Esophagus (tissue), 2 donors: Measurements from ENCODE around the gene CDKAL1. TPM values are rescaled to one million over a fixed set of nuclear protein-coding genes. Genes with fewer than 3 reads are reported as not detected.

ENCODE experiments used
- H3K27ac ChIP-seq, 2 donors: one replicate each; pipeline ENCODE4 v1.5.1; 2013; ENCODE audit warnings: low read depth in 2 of 2, mild to moderate bottlenecking in 2 of 2, inconsistent platforms in 1 of 2, low read length in 1 of 2, moderate library complexity in 1 of 2
- H3K27me3 ChIP-seq, 2 donors: one replicate each; pipeline ENCODE4 v1.6.1; 2013; ENCODE audit warnings: low read length in 2 of 2, control low read depth in 1 of 2, mild to moderate bottlenecking in 1 of 2; ENCODE audit not compliant: insufficient read depth in 2 of 2, control insufficient read depth in 1 of 2
- H3K36me3 ChIP-seq, 2 donors: one replicate each; pipeline ENCODE4 v1.6.1; 2013; ENCODE audit warnings: low read length in 1 of 2; ENCODE audit not compliant: control insufficient read depth in 2 of 2, insufficient read depth in 2 of 2
- H3K4me1 ChIP-seq, 2 donors: one replicate each; pipeline ENCODE4 v1.6.1; 2013; ENCODE audit warnings: low read length in 1 of 2; ENCODE audit not compliant: control insufficient read depth in 2 of 2, insufficient read depth in 2 of 2
- H3K4me3 ChIP-seq, 2 donors: one replicate each; pipeline ENCODE4 v1.5.1; 2013; ENCODE audit warnings: low read length in 2 of 2, mild to moderate bottlenecking in 2 of 2, low read depth in 1 of 2, moderate library complexity in 1 of 2
- H3K9me3 ChIP-seq, 2 donors: one replicate each; pipeline ENCODE4 v1.6.1; 2013; ENCODE audit warnings: mild to moderate bottlenecking in 2 of 2, low read depth in 1 of 2, low read length in 1 of 2, moderate library complexity in 1 of 2; ENCODE audit not compliant: control insufficient read depth in 2 of 2, insufficient read depth in 1 of 2
- WGBS, 2 donors: extraction: QIAGEN DNeasy Blood & Tissue Kit; methylation state at CpG; one replicate each; pipeline ENCODE4 v1.1.7; 2013; 5-methylcytosine and 5-hydroxymethylcytosine counted together
- polyA plus RNA-seq, 2 donors: library from polyadenylated mRNA; stranded (reverse); fragments of 200-250 nt; gene quantifications; one replicate each; pipeline ENCODE4 v1.2.3, GENCODE V29; 2013
- donor health status: healthy with polysubstance abuse.
- donor health status: Bipolar disorder and iron deficiency.

CDKAL1 gene
- polyA plus RNA-seq, 2 donors: 3.5 TPM

- WGBS, 2 donors: 64 to 66% methylated on average over 1 of the region's 1 CpG
- no peak overlapping the region for H3K4me3 ChIP-seq
- H3K36me3 ChIP-seq: no peaks in the 10 kb centered on the region
- no peaks in the 10 kb centered on the region for H3K4me1 ChIP-seq
- no peaks in the 10 kb centered on the region for H3K9me3 ChIP-seq
- no peak overlapping the region for H3K27ac ChIP-seq
- no peaks in the 10 kb centered on the region for H3K27me3 ChIP-seq
These were observed 140.4 kb downstream of the CDKAL1 start for GRCh38 chr6:20674664-20675063.

- 94 to 95% methylated on average over 2 of the region's 2 CpGs for WGBS, 2 donors
- H3K4me3 ChIP-seq: no peak overlapping the region
- H3K36me3 ChIP-seq: no peaks in the 10 kb centered on the region
- no peaks in the 10 kb centered on the region for H3K4me1 ChIP-seq
- no peaks in the 10 kb centered on the region for H3K9me3 ChIP-seq
- H3K27me3 ChIP-seq: no peaks in the 10 kb centered on the region
- H3K27ac ChIP-seq: no peak overlapping the region
These were observed 144.6 kb downstream of the CDKAL1 start for GRCh38 chr6:20678831-20679352.

GRCh38 chr6:20680697-20681165 is 146.5 kb downstream of the CDKAL1 start:
- Histone ChIP-seq H3K4me3 (no peak overlapping the region), H3K4me1 (no peaks in the 10 kb centered on the region), H3K36me3 (no peaks in the 10 kb centered on the region), H3K27me3 (no peaks in the 10 kb centered on the region), H3K27ac (no peak overlapping the region), H3K9me3 (no peaks in the 10 kb centered on the region)
- 53 to 63% methylated on average over 4 of the region's 4 CpGs for WGBS, 2 donors

- no peaks in the 10 kb centered on the region for H3K9me3 ChIP-seq
- H3K4me3 ChIP-seq: no peak overlapping the region
- no peaks in the 10 kb centered on the region for H3K4me1 ChIP-seq
- H3K36me3 ChIP-seq: no peaks in the 10 kb centered on the region
- no peak overlapping the region for H3K27ac ChIP-seq
- no peaks in the 10 kb centered on the region for H3K27me3 ChIP-seq
These were observed 147.0 kb downstream of the CDKAL1 start for GRCh38 chr6:20681243-20681684.

- Histone ChIP-seq H3K4me1 (no peaks in the 10 kb centered on the region), H3K9me3 (no peaks in the 10 kb centered on the region), H3K36me3 (no peaks in the 10 kb centered on the region), H3K27me3 (no peaks in the 10 kb centered on the region), H3K4me3 (no peak overlapping the region), H3K27ac (no peak overlapping the region)
- WGBS, 2 donors: 93 to 97% methylated on average over 3 of the region's 3 CpGs
These were observed 150.2 kb downstream of the CDKAL1 start for GRCh38 chr6:20684474-20684873.

GRCh38 chr6:20686142-20686541 is 151.9 kb downstream of the CDKAL1 start:
- Histone ChIP-seq H3K4me3 (no peak overlapping the region), H3K27me3 (no peaks in the 10 kb centered on the region), H3K9me3 (no peaks in the 10 kb centered on the region), H3K4me1 (no peaks in the 10 kb centered on the region), H3K36me3 (no peaks in the 10 kb centered on the region), H3K27ac (no peak overlapping the region)
- 93 to 97% methylated on average over 6 of the region's 6 CpGs for WGBS, 2 donors

- no peaks in the 10 kb centered on the region for H3K9me3 ChIP-seq
- 93 to 98% methylated on average over 2 of the region's 2 CpGs for WGBS, 2 donors
- no peaks in the 10 kb centered on the region for H3K4me1 ChIP-seq
- H3K27ac ChIP-seq: no peak overlapping the region
- no peaks in the 10 kb centered on the region for H3K36me3 ChIP-seq
- no peaks in the 10 kb centered on the region for H3K27me3 ChIP-seq
- H3K4me3 ChIP-seq: no peak overlapping the region
These were observed 153.2 kb downstream of the CDKAL1 start for GRCh38 chr6:20687494-20687893.

- Histone ChIP-seq H3K27me3 (no peaks in the 10 kb centered on the region), H3K9me3 (no peaks in the 10 kb centered on the region), H3K27ac (no peak overlapping the region), H3K4me3 (no peak overlapping the region), H3K4me1 (no peaks in the 10 kb centered on the region), H3K36me3 (no peaks in the 10 kb centered on the region)
- 70 to 74% methylated on average over 4 of the region's 4 CpGs for WGBS, 2 donors
These were observed 154.6 kb downstream of the CDKAL1 start for GRCh38 chr6:20688710-20689500.

GRCh38 chr6:20691185-20691584 is 156.9 kb downstream of the CDKAL1 start:
- Histone ChIP-seq H3K36me3 (no peaks in the 10 kb centered on the region), H3K27me3 (no peaks in the 10 kb centered on the region), H3K4me1 (no peaks in the 10 kb centered on the region), H3K4me3 (no peak overlapping the region), H3K9me3 (no peaks in the 10 kb centered on the region), H3K27ac (no peak overlapping the region)
- 94 to 96% methylated on average over 5 of the region's 5 CpGs for WGBS, 2 donors

GRCh38 chr6:20692023-20692422 is 157.8 kb downstream of the CDKAL1 start:
- no peaks in the 10 kb centered on the region for H3K36me3 ChIP-seq
- H3K9me3 ChIP-seq: no peaks in the 10 kb centered on the region
- no peaks in the 10 kb centered on the region for H3K27me3 ChIP-seq
- no peaks in the 10 kb centered on the region for H3K4me1 ChIP-seq
- no peak overlapping the region for H3K27ac ChIP-seq
- no peak overlapping the region for H3K4me3 ChIP-seq
